Neural cell (in vitro differentiated cells): ENCODE data around the gene HACD2. TPM values are rescaled to one million over a fixed set of nuclear protein-coding genes. Genes with fewer than 3 reads are reported as not detected.

Experiments used
- H2AFZ ChIP-seq: fragments of 200-600, 300-800 bp; sonication (generic), shearing (Covaris generic); 2 replicates; pipeline ENCODE4 v1.6.0; 2014; ENCODE audit warnings: low read depth, mild to moderate bottlenecking, antibody characterized with exemption, low read length, moderate library complexity
- H3F3A ChIP-seq: fragments of 200-600 bp; shearing (Covaris generic); 2 replicates; pipeline ENCODE4 v1.6.1; 2016; ENCODE audit warnings: mild to moderate bottlenecking, moderate library complexity, mixed read lengths, antibody characterized with exemption, low read length; ENCODE audit not compliant: insufficient read depth, poor library complexity, severe bottlenecking
- H3K27ac ChIP-seq: fragments of 200-600, 300-800 bp; sonication (generic), shearing (Covaris generic); 2 replicates; pipeline ENCODE4 v1.5.1; 2014; ENCODE audit warnings: mild to moderate bottlenecking, low read length, moderate library complexity
- H3K27me3 ChIP-seq: fragments of 300-800, 200-600 bp; sonication (generic), shearing (Covaris generic); 2 replicates; pipeline ENCODE4 v1.6.0; 2014; ENCODE audit warnings: mild to moderate bottlenecking, low read depth, low read length, moderate library complexity; ENCODE audit not compliant: insufficient read depth
- H3K36me3 ChIP-seq: fragments of 300-800, 200-600 bp; sonication (generic), shearing (Covaris generic); 2 replicates; pipeline ENCODE4 v1.5.1; 2014; ENCODE audit warnings: mild to moderate bottlenecking, antibody characterized with exemption, low read length, moderate library complexity; ENCODE audit not compliant: insufficient read depth
- H3K4me2 ChIP-seq: fragments of 300-800, 200-600 bp; sonication (generic), shearing (Covaris generic); 2 replicates; pipeline ENCODE4 v1.6.0; 2014; ENCODE audit warnings: mild to moderate bottlenecking, low read length
- H3K4me3 ChIP-seq: fragments of 300-800, 200-600 bp; sonication (generic), shearing (Covaris generic); 2 replicates; pipeline ENCODE4 v1.5.1; 2014; ENCODE audit warnings: mild to moderate bottlenecking, low read length, moderate library complexity
- H3K79me2 ChIP-seq: fragments of 200-600 bp; shearing (Covaris generic); replicated peaks from 2 replicates; pipeline ENCODE4 v1.6.0; 2014; ENCODE audit warnings: mild to moderate bottlenecking, low read length, moderate library complexity; ENCODE audit not compliant: insufficient read depth
- H3K9ac ChIP-seq: fragments of 300-800, 200-600 bp; sonication (generic), shearing (Covaris generic); 2 replicates; pipeline ENCODE4 v1.6.1; 2016; ENCODE audit warnings: mild to moderate bottlenecking, low read length, mixed read lengths
- H3K9me2 ChIP-seq: fragments of 200-600 bp; shearing (Covaris generic); 2 replicates; pipeline ENCODE4 v1.6.1; 2016; ENCODE audit warnings: mild to moderate bottlenecking, low read length, mixed read lengths; ENCODE audit not compliant: insufficient read depth
- H3K9me3 ChIP-seq: fragments of 200-600, 300-800 bp; sonication (generic), shearing (Covaris generic); 2 replicates; pipeline ENCODE4 v1.6.1; 2016; ENCODE audit warnings: mild to moderate bottlenecking, mixed run types, low read length, moderate library complexity, mixed read lengths
- H4K20me1 ChIP-seq: fragments of 200-600 bp; shearing (Covaris generic); 2 replicates; pipeline ENCODE4 v1.6.1; 2016; ENCODE audit warnings: mild to moderate bottlenecking, mixed run types; ENCODE audit not compliant: insufficient read depth
- EP300 ChIP-seq: fragments of 450-650 bp; conservative IDR thresholded peaks from 2 replicates; pipeline ENCODE4 v1.6.1; 2014; ENCODE audit warnings: antibody characterized with exemption, mild to moderate bottlenecking, moderate library complexity; ENCODE audit not compliant: poor library complexity, severe bottlenecking
- EZH2 ChIP-seq: fragments of 200-600, 300-800 bp; shearing (Covaris generic), sonication (generic); IDR thresholded peaks from 2 replicates; pipeline ENCODE4 v1.6.1; 2014; ENCODE audit warnings: antibody characterized with exemption, low read length, borderline replicate concordance, mild to moderate bottlenecking; ENCODE audit not compliant: insufficient read depth, poor library complexity, severe bottlenecking
- MXI1 ChIP-seq: fragments of 450-650 bp; conservative IDR thresholded peaks from 2 replicates; pipeline ENCODE4 v1.6.1; 2014; ENCODE audit warnings: antibody characterized with exemption, mild to moderate bottlenecking; ENCODE audit not compliant: poor library complexity, severe bottlenecking
- POLR2AphosphoS5 ChIP-seq: IDR thresholded peaks from 2 replicates; pipeline ENCODE4 v1.6.1; 2012
- RAD21 ChIP-seq: fragments of 450-650 bp; conservative IDR thresholded peaks from 2 replicates; pipeline ENCODE4 v1.6.1; 2014; ENCODE audit warnings: antibody characterized with exemption, mild to moderate bottlenecking, moderate library complexity
- SMC3 ChIP-seq: fragments of 450-650 bp; conservative IDR thresholded peaks from 2 replicates; pipeline ENCODE4 v1.6.1; 2014; ENCODE audit warnings: antibody characterized with exemption, mild to moderate bottlenecking, moderate library complexity; ENCODE audit not compliant: poor library complexity
- TAF1 ChIP-seq: IDR thresholded peaks from 2 replicates; pipeline ENCODE4 v1.6.1; 2012; ENCODE audit warnings: low read depth
- polyA plus RNA-seq: library from polyadenylated mRNA; depleted of rRNA; stranded (reverse); fragments of >200 nt; gene quantifications from 2 replicates; pipeline ENCODE4 v1.2.3, GENCODE V29; 2014
- TF ChIP-seq, protein P1 (sequence below): fragments of 450-650 bp; IDR thresholded peaks from 2 replicates; pipeline ENCODE4 v1.5.1; 2014; ENCODE audit warnings: antibody characterized with exemption, mild to moderate bottlenecking, moderate library complexity; ENCODE audit not compliant: poor library complexity, severe bottlenecking
- TF ChIP-seq, protein P2 (sequence below): IDR thresholded peaks from 2 replicates; pipeline ENCODE4 v1.6.1; 2012; ENCODE audit warnings: borderline replicate concordance

Gene HACD2
- polyA plus RNA-seq, 1 donor from 2014 or later, result 28.0 TPM

DNA sequence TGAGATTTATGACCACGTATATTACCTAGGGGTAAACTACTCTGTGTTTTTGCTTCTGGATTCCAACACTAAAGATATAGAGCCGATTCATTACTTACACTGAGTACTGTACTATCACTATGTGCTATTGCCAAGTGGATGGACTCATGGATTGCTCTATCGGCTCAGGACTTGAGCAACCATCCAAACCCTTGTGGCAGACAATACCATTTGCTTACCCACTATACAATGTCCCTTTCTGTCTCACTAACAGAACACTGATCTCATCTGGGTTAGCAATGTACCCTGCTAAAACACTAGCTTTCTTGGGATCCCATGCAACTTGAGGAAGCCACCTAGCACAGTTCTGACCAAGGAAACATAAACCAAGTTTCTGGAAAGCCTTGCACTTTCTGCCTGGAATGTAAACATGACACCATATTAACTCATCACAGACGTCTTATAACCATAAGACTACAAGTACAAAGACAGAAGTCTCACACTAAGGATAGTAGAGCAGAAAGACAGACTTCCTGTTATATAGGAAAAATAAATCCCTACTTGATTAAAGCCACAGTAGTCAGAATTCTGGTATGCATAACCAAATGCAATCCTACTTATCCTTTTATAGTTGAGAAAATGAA lies 38.6 kb downstream of the HACD2 start:
- no peak overlapping the region for H3K4me3 ChIP-seq
- H3F3A ChIP-seq, result no peaks in the 10 kb centered on the region
- no peaks in the 10 kb centered on the region for H3K36me3 ChIP-seq
- no peaks in the 10 kb centered on the region for H3K79me2 ChIP-seq
- H3K9me3 ChIP-seq, result no peaks in the 10 kb centered on the region
- H3K9me2 ChIP-seq, result no peaks in the 10 kb centered on the region
- no peaks in the 10 kb centered on the region for H3K27me3 ChIP-seq
- H3K4me2 ChIP-seq, result no peak overlapping the region
- TF ChIP-seq EP300 (no peak), SMC3 (no peak), EZH2 (no peak), POLR2AphosphoS5 (no peak), RAD21 (no peak), MXI1 (no peak), TAF1 (no peak)
- TF ChIP-seq, protein P1, sequence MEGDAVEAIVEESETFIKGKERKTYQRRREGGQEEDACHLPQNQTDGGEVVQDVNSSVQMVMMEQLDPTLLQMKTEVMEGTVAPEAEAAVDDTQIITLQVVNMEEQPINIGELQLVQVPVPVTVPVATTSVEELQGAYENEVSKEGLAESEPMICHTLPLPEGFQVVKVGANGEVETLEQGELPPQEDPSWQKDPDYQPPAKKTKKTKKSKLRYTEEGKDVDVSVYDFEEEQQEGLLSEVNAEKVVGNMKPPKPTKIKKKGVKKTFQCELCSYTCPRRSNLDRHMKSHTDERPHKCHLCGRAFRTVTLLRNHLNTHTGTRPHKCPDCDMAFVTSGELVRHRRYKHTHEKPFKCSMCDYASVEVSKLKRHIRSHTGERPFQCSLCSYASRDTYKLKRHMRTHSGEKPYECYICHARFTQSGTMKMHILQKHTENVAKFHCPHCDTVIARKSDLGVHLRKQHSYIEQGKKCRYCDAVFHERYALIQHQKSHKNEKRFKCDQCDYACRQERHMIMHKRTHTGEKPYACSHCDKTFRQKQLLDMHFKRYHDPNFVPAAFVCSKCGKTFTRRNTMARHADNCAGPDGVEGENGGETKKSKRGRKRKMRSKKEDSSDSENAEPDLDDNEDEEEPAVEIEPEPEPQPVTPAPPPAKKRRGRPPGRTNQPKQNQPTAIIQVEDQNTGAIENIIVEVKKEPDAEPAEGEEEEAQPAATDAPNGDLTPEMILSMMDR, result no peak
- TF ChIP-seq, protein P2, sequence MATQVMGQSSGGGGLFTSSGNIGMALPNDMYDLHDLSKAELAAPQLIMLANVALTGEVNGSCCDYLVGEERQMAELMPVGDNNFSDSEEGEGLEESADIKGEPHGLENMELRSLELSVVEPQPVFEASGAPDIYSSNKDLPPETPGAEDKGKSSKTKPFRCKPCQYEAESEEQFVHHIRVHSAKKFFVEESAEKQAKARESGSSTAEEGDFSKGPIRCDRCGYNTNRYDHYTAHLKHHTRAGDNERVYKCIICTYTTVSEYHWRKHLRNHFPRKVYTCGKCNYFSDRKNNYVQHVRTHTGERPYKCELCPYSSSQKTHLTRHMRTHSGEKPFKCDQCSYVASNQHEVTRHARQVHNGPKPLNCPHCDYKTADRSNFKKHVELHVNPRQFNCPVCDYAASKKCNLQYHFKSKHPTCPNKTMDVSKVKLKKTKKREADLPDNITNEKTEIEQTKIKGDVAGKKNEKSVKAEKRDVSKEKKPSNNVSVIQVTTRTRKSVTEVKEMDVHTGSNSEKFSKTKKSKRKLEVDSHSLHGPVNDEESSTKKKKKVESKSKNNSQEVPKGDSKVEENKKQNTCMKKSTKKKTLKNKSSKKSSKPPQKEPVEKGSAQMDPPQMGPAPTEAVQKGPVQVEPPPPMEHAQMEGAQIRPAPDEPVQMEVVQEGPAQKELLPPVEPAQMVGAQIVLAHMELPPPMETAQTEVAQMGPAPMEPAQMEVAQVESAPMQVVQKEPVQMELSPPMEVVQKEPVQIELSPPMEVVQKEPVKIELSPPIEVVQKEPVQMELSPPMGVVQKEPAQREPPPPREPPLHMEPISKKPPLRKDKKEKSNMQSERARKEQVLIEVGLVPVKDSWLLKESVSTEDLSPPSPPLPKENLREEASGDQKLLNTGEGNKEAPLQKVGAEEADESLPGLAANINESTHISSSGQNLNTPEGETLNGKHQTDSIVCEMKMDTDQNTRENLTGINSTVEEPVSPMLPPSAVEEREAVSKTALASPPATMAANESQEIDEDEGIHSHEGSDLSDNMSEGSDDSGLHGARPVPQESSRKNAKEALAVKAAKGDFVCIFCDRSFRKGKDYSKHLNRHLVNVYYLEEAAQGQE, result no peak
- H4K20me1 ChIP-seq, result no peaks in the 10 kb centered on the region
- no peak overlapping the region for H3K27ac ChIP-seq
- no peak overlapping the region for H3K9ac ChIP-seq
- H2AFZ ChIP-seq, result no peak overlapping the region

DNA sequence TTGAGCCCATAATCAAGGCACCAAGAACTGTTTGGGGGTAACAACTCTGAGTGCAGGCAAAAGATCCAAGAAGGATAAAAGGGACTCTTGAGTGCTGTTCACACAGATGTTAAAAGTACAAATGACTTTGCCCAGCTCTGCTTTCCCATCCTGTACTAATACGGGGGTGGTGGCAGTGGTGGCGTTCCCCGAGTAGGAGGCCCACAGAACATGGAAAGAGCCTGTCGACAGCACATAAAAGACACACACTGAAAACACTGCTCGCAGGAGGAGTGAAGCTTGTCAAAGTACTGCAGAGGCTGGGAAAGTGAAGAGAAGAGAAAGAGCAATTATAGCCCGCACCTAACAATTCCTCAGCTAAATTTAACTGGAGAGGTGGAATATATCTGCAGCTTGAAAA lies 40.9 kb downstream of the HACD2 start:
- Histone ChIP-seq H3K36me3 (no peaks in the 10 kb centered on the region), H3K27ac (no peak overlapping the region), H3F3A (no peaks in the 10 kb centered on the region), H2AFZ (no peak overlapping the region), H3K9me3 (no peaks in the 10 kb centered on the region), H3K4me2 (no peak overlapping the region), H3K27me3 (no peaks in the 10 kb centered on the region), H3K4me3 (no peak overlapping the region), H3K79me2 (no peaks in the 10 kb centered on the region), H3K9me2 (no peaks in the 10 kb centered on the region), H3K9ac (no peak overlapping the region), H4K20me1 (no peaks in the 10 kb centered on the region)
- no peak for TF ChIP-seq TAF1

DNA sequence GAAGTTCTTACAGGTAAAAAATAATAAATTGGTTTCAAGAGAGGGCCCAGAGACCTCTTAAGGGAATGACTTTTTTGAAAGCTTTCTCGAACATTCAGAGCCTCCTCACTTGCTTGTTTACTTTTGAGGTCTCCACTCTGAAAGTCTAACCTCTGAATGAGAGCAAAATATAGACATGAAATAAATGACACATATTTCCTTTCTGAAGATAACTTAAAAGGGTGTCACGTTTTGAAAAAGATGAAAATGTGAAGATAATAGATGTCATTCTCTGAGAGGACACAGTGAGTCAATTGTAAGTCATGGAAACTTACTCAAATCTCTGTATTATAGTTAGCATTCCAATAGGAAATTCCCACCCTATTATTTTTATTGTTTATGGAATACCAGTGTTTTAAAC lies 44.6 kb downstream of the HACD2 start:
- H3K9me2 ChIP-seq, result no peaks in the 10 kb centered on the region
- H3K4me3 ChIP-seq, result no peak overlapping the region
- no peaks in the 10 kb centered on the region for H3K79me2 ChIP-seq
- no peak overlapping the region for H3K27ac ChIP-seq
- H3F3A ChIP-seq, result no peaks in the 10 kb centered on the region
- no peaks in the 10 kb centered on the region for H4K20me1 ChIP-seq
- no peak for TF ChIP-seq RAD21
- no peak for TF ChIP-seq POLR2AphosphoS5
- no peak for TF ChIP-seq SMC3
- no peak for TF ChIP-seq TAF1
- TF ChIP-seq, protein P2, result no peak
- no peak for TF ChIP-seq MXI1
- no peak for TF ChIP-seq EZH2
- TF ChIP-seq EP300, result no peak
- TF ChIP-seq, protein P1, result no peak
- H3K4me2 ChIP-seq, result no peak overlapping the region
- no peaks in the 10 kb centered on the region for H3K27me3 ChIP-seq
- H3K36me3 ChIP-seq, result no peaks in the 10 kb centered on the region
- H2AFZ ChIP-seq, result no peak overlapping the region
- no peak overlapping the region for H3K9ac ChIP-seq
- no peaks in the 10 kb centered on the region for H3K9me3 ChIP-seq
